NCI-H774 (cell line): ENCODE data around the gene DDX27.

Source experiments
- DNase-seq: peaks from one replicate; lab custom pipeline; 2025; lab: John Stamatoyannopoulos, UW

DDX27 gene

DNA sequence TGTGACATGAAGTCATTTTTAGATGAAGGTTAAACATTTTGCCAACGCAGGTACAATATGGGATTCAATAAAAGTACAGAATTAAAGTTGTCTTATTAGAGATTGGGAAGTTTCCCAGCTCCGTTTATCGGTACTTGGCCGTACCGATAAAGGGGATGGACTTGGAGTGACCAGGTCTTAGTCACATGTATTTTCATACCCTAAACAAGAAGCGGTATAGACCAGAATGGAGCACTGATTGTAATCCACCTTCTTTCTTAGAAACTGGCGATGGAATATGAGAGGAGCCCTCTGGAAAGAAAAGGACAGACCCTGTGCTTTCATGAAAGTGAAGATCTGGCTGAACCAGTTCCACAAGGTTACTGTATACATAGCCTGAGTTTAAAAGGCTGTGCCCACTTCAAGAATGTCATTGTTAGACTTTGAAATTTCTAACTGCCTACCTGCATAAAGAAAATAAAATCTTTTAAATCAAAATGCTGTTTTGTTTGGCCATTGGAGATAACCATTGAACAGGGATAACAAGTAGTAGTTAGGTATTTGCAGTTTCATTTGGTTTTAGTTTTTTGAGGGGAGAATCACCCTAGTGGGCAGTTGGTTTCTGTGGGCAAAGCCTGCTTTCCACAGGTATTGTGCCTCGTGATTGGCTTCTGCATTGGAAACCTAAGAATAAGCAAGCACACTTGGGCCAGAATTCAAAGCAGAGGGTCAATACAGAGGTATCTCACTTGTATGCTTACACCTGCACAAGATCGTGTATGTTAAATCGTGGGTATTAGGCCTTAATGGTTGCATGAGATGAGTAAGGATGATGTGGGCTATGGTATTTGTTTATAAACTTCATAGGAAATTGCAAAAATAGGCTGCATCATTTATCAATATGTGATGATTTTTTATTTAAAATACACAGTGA lies 69.8 kb downstream of the DDX27 start:
- no peak for DNase-seq

GRCh38 chr20:49290608-49291191 lies 71.5 kb downstream of the DDX27 start:
- no peak for DNase-seq

DNA sequence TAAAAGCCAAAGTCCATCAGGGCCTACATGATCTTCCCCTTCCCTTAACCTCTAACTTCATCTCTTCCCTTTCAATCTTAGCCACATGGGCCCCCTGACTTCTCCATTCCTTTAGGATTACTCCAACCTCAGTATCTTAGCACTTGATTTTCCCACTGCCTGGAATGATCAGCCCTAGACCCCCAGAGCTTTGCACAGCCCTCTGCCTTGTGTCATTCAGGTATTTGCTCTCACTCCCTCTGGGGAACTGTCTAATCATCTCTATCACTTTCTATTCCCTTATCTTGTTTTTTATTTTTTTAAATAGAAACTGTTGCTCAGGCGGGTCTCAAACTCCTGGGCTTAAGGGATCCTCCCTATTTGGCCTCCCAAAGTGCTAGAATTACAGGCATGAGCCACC lies 72.0 kb downstream of the DDX27 start:
- no peak for DNase-seq

DNA sequence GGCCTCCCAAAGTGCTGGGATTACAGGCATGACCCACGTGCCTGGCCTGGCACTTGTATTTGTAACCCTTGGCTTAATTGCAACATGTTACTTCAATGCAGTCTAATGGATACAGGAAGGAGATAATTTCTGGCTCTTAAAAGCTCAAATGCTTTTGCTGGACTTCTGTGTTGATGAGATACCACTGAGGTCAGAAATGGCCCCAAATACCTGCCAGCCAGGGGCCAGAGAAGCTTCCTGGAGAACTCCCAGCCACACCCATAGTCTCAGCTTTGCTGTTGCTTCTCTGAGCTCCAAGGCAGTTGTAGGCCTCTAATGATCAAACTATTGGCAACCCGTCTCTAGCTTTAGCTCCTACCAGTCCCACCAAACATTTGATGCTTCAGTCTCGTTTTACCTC lies 72.8 kb downstream of the DDX27 start:
- DNase-seq: no peak

DNA sequence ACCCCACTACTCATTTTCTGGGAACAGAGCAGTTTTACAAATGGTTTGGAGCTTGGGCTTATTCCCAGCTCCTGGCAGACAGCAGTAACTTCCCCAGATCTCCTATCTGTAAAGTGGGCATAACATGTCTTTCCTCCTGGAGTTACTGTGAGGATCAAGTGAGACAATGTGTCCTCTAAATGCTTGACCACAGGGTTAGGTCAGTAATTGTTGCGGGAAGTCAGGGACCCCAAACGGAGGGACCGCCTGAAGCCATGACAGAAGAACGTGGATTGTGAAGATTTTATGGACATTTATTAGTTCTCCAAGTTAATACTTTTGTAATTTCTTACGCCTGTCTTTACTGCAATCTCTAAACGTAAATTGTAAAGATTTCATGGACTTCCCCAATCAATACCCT lies 73.9 kb downstream of the DDX27 start:
- no peak for DNase-seq
